ENCODE results near the gene FAM204A. TPM values are rescaled to one million over a fixed set of nuclear protein-coding genes. Genes with fewer than 3 reads are reported as not detected.

The FAM204A gene
- total and polyA plus RNA-seq, 10 of the 15 experiments (the other 5 are each of a cell fraction or from before 2014, with no cell fraction given) = 24.5 to 96.0 (median 67.6) TPM

DNA sequence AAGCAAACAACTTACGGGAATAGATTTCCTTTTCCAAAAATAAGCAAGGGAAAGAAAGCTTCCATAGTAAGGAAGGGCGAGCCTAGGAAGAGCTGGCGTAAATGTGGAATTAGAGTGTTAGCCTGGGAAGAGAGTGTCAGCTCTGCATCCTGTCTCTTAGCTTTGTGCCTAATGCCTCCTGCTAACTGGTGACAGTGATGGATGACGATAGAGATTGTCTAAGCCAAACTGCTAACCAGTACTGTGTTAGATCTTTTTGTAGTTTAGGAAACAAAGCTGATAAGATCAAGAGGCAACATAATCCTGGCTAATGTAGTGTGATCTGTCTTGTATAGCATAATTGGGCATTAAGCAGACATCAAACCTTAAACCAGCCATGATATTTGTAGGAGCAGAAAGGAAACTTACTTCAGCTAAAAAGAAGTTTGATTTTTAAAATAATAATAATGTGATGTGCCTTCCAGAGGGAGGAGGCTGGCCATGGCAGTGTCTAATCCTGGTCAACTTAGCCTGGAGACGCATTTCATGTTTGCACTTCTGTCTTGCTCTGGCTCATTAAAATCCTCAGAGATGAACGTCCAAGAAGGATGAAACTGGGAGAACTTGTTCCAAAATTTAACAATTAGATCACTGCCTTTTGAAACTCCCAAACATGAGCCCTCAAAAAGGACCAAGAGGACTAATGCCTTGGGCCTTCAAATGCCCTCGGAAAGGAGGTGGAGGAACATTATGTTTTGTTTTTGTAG lies 85.1 kb downstream of the FAM204A start:
- Histone ChIP-seq H3K9me3 (replicated peaks; ENCODE audit: control insufficient read depth, insufficient read depth, low read length) (no peaks in the 10 kb centered on the region), H3K4me3 (no peak overlapping the region), H3K9ac (ENCODE audit: control insufficient read depth, insufficient read depth, low read length) (no peak overlapping the region), H3K27ac (ENCODE audit: control insufficient read depth, insufficient read depth) (no peak overlapping the region), H2AFZ (ENCODE audit: control insufficient read depth, low read depth, low read length) (no peak overlapping the region), H4K20me1 (ENCODE audit: control insufficient read depth, insufficient read depth) (no peaks in the 10 kb centered on the region), H3K79me2 (ENCODE audit: control insufficient read depth, insufficient read depth, low read length) (no peaks in the 10 kb centered on the region), H3K4me1 (ENCODE audit: control insufficient read depth, insufficient read depth, low read length) (no peaks in the 10 kb centered on the region), H3K36me3 (ENCODE audit: control insufficient read depth in 2 of 2, insufficient read depth in 2 of 2, low read length in 1 of 2) (no peaks in the 10 kb centered on the region), H3K4me2 (ENCODE audit: control insufficient read depth, insufficient read depth) (no peak overlapping the region), H3K27me3 (replicated peaks in 1 of 2; ENCODE audit: control insufficient read depth in 2 of 2, insufficient read depth in 2 of 2, low read length in 1 of 2) (peaks cover 0 to 1% of the 10 kb centered on the region in 2 experiments; a peak in 3 of 4 replicates)
- ChIA-PET RAD21 (ENCODE audit: unreplicated experiment) (interaction anchor here (1.8 kb wide), 1 partner anchor 760 kb away, joined by 4 read pairs; no protein-coding TSS in a partner anchor), SMC1A (ENCODE audit: uncharacterized antibody, unreplicated experiment) (no interaction called here), POLR2A (no interaction called here), CTCF (interaction anchor here (0.8 to 4.6 kb wide), 5 partner anchors 14 to 1040 kb away, joined by 3 to 17 read pairs (median 4); no protein-coding TSS in a partner anchor)
- FAIRE-seq (no peak), DNase-seq (ENCODE audit: low read depth, low spot score) (no peak), ATAC-seq (no peak)
- in situ Hi-C loops (cut with MboI) (no loop called here), intact Hi-C loops (cut with micrococcal nuclease; ENCODE audit: unreplicated experiment) (no loop called here)
- WGBS (ENCODE audit: insufficient coverage, insufficient replicate concordance, low lambda C conversion rate, missing lambda C conversion rate) = 29% methylated on average over 7 of the region's 7 CpGs
- no TSS peak for BruUV-seq (replicated peaks)
- TF ChIP-seq, protein P1, sequence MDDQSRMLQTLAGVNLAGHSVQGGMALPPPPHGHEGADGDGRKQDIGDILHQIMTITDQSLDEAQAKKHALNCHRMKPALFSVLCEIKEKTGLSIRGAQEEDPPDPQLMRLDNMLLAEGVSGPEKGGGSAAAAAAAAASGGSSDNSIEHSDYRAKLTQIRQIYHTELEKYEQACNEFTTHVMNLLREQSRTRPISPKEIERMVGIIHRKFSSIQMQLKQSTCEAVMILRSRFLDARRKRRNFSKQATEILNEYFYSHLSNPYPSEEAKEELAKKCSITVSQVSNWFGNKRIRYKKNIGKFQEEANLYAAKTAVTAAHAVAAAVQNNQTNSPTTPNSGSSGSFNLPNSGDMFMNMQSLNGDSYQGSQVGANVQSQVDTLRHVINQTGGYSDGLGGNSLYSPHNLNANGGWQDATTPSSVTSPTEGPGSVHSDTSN (IDR thresholded peaks at IDR 0.05; ENCODE audit: insufficient replicate concordance, low read depth, low read length) = no peak
- no peak for TF ChIP-seq PRDM15 (CRISPR knock-in tag; IDR thresholded peaks at IDR 0.05)
- no peak for TF ChIP-seq POLR2AphosphoS2 (IDR thresholded peaks at IDR 0.05; ENCODE audit: low read depth, low read length)
- TF ChIP-seq, protein P2, sequence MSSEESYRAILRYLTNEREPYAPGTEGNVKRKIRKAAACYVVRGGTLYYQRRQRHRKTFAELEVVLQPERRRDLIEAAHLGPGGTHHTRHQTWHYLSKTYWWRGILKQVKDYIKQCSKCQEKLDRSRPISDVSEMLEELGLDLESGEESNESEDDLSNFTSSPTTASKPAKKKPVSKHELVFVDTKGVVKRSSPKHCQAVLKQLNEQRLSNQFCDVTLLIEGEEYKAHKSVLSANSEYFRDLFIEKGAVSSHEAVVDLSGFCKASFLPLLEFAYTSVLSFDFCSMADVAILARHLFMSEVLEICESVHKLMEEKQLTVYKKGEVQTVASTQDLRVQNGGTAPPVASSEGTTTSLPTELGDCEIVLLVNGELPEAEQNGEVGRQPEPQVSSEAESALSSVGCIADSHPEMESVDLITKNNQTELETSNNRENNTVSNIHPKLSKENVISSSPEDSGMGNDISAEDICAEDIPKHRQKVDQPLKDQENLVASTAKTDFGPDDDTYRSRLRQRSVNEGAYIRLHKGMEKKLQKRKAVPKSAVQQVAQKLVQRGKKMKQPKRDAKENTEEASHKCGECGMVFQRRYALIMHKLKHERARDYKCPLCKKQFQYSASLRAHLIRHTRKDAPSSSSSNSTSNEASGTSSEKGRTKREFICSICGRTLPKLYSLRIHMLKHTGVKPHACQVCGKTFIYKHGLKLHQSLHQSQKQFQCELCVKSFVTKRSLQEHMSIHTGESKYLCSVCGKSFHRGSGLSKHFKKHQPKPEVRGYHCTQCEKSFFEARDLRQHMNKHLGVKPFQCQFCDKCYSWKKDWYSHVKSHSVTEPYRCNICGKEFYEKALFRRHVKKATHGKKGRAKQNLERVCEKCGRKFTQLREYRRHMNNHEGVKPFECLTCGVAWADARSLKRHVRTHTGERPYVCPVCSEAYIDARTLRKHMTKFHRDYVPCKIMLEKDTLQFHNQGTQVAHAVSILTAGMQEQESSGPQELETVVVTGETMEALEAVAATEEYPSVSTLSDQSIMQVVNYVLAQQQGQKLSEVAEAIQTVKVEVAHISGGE (CRISPR knock-in tag; IDR thresholded peaks at IDR 0.05) = no peak
- no peak for TF ChIP-seq NR2C1 (IDR thresholded peaks at IDR 0.05)
- TF ChIP-seq ZNF24 (IDR thresholded peaks at IDR 0.05) = no peak
- TF ChIP-seq ZBTB4 (CRISPR knock-in tag; IDR thresholded peaks at IDR 0.05) = no peak
- TF ChIP-seq, protein P3, sequence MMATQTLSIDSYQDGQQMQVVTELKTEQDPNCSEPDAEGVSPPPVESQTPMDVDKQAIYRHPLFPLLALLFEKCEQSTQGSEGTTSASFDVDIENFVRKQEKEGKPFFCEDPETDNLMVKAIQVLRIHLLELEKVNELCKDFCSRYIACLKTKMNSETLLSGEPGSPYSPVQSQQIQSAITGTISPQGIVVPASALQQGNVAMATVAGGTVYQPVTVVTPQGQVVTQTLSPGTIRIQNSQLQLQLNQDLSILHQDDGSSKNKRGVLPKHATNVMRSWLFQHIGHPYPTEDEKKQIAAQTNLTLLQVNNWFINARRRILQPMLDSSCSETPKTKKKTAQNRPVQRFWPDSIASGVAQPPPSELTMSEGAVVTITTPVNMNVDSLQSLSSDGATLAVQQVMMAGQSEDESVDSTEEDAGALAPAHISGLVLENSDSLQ (IDR thresholded peaks at IDR 0.05) = 0 out of 2 replicates have a peak, but pooled peaks have one; percentile 7
